HepG2 (cell line): Measurements from ENCODE around the gene ANAPC16. TPM values are rescaled to one million over a fixed set of nuclear protein-coding genes. Genes with fewer than 3 reads are reported as not detected.

Experiments
- ADNP ChIP-seq: sonication (generic); formaldehyde crosslinking; IDR thresholded peaks from 2 replicates; pipeline ENCODE4 v1.4.0; 2020; ENCODE audit warnings: missing genetic modification reagents
- AGO2 ChIP-seq: fragments of 200-400 bp; formaldehyde crosslinking; optimal IDR thresholded peaks from 2 replicates; pipeline ENCODE3; 2017; ENCODE audit warnings: mild to moderate bottlenecking, low read depth, low read length, moderate library complexity
- ATF6 ChIP-seq: sonication (generic); formaldehyde crosslinking; conservative IDR thresholded peaks from 2 replicates; pipeline ENCODE4 v1.4.0; 2020; ENCODE audit warnings: missing genetic modification reagents
- HNRNPL ChIP-seq: fragments of 200-400 bp; formaldehyde crosslinking; IDR thresholded peaks from 2 replicates; pipeline ENCODE4 v1.6.1; 2017; ENCODE audit warnings: mild to moderate bottlenecking, low read depth, low read length
- KLF15 ChIP-seq: sonication (generic); formaldehyde crosslinking; IDR thresholded peaks from 2 replicates; pipeline ENCODE4 v1.8.1; 2023; ENCODE audit warnings: borderline replicate concordance, mild to moderate bottlenecking, inconsistent platforms, missing genetic modification reagents, mixed read lengths
- MAX ChIP-seq: IDR thresholded peaks from 2 replicates; pipeline ENCODE4 v1.6.1; 2012; ENCODE audit warnings: inconsistent platforms
- MEF2D ChIP-seq: sonication (generic); formaldehyde crosslinking; IDR thresholded peaks from 2 replicates; pipeline ENCODE4 v1.5.1; 2020; ENCODE audit warnings: mild to moderate bottlenecking, missing genetic modification reagents
- MIER2 ChIP-seq: IDR thresholded peaks from 2 replicates; pipeline ENCODE4 v1.6.1; 2016; ENCODE audit warnings: missing biosample characterization, missing genetic modification reagents
- MTF1 ChIP-seq: sonication (generic); formaldehyde crosslinking; IDR thresholded peaks from 2 replicates; pipeline ENCODE4 v1.5.0; 2020; ENCODE audit warnings: missing genetic modification reagents
- NCOA2 ChIP-seq: sonication (generic); formaldehyde crosslinking; IDR thresholded peaks from 2 replicates; pipeline ENCODE4 v1.8.0; 2022; ENCODE audit warnings: inconsistent platforms
- REXO4 ChIP-seq: sonication (generic); formaldehyde crosslinking; IDR thresholded peaks from 2 replicates; pipeline ENCODE4 v1.8.0; 2022; ENCODE audit warnings: missing genetic modification reagents, mild to moderate bottlenecking, borderline replicate concordance
- SCMH1 ChIP-seq: sonication (generic); formaldehyde crosslinking; IDR thresholded peaks from 2 replicates; pipeline ENCODE4 v1.9.0; 2021; ENCODE audit warnings: missing genetic modification reagents, mild to moderate bottlenecking, borderline replicate concordance
- SNAPC5 ChIP-seq: sonication (generic); formaldehyde crosslinking; IDR thresholded peaks from 2 replicates; pipeline ENCODE4 v1.8.1; 2023; ENCODE audit warnings: mild to moderate bottlenecking, missing genetic modification reagents, borderline replicate concordance
- SP4 ChIP-seq: sonication (generic); formaldehyde crosslinking; IDR thresholded peaks from 2 replicates; pipeline ENCODE4 v1.8.1; 2023; ENCODE audit warnings: mild to moderate bottlenecking, missing genetic modification reagents
- ZGPAT ChIP-seq: IDR thresholded peaks from 2 replicates; pipeline ENCODE4 v1.6.1; 2016; ENCODE audit warnings: mild to moderate bottlenecking
- ZMYM2 ChIP-seq: sonication (generic); formaldehyde crosslinking; IDR thresholded peaks from 2 replicates; pipeline ENCODE4 v1.8.0; 2022; ENCODE audit warnings: mild to moderate bottlenecking, missing genetic modification reagents
- ZNF34 ChIP-seq: sonication (generic); formaldehyde crosslinking; IDR thresholded peaks from 2 replicates; pipeline ENCODE4 v1.4.0; 2020; ENCODE audit warnings: mild to moderate bottlenecking, missing genetic modification reagents, borderline replicate concordance
- ZNF496 ChIP-seq: sonication (generic); formaldehyde crosslinking; IDR thresholded peaks from 2 replicates; pipeline ENCODE4 v1.8.1; 2023; ENCODE audit warnings: mild to moderate bottlenecking, moderate library complexity, missing genetic modification reagents; ENCODE audit not compliant: insufficient replicate concordance
- ZNF616 ChIP-seq: sonication (generic); formaldehyde crosslinking; IDR thresholded peaks from 2 replicates; pipeline ENCODE4 v1.5.0; 2020; ENCODE audit warnings: low read depth, mild to moderate bottlenecking, missing genetic modification reagents
- ZNF674 ChIP-seq: sonication (generic); formaldehyde crosslinking; IDR thresholded peaks from 2 replicates; pipeline ENCODE4 v1.5.0; 2020; ENCODE audit warnings: low read depth, mild to moderate bottlenecking, missing genetic modification reagents
- ZNF678 ChIP-seq: sonication (generic); formaldehyde crosslinking; IDR thresholded peaks from 2 replicates; pipeline ENCODE4 v1.4.0; 2020; ENCODE audit warnings: mild to moderate bottlenecking, missing genetic modification reagents
- ZNF7 ChIP-seq: IDR thresholded peaks from 2 replicates; pipeline ENCODE4 v1.6.1; 2016; ENCODE audit warnings: missing biosample characterization, missing genetic modification reagents
- ZNF749 ChIP-seq: sonication (generic); formaldehyde crosslinking; IDR thresholded peaks from 2 replicates; pipeline ENCODE4 v1.8.0; 2022; ENCODE audit warnings: mild to moderate bottlenecking, missing genetic modification reagents, moderate library complexity, borderline replicate concordance
- ZNF768 ChIP-seq: sonication (generic); formaldehyde crosslinking; IDR thresholded peaks from 2 replicates; pipeline ENCODE4 v1.4.0; 2020; ENCODE audit warnings: missing genetic modification reagents
- ZUFSP ChIP-seq: sonication (generic); formaldehyde crosslinking; IDR thresholded peaks from 2 replicates; pipeline ENCODE4 v1.9.0; 2021; ENCODE audit warnings: missing genetic modification reagents, mild to moderate bottlenecking, borderline replicate concordance
- polyA plus RNA-seq, 8 experiments: library from polyadenylated mRNA; depleted of rRNA in 3 of 8; stranded (reverse) in 7 of 8; unstranded in 1 of 8; fragments of >200 nt; fragmentation: Illumina TruSeq in 4 of 8; extraction: Trizol in 4 of 8; gene quantifications; 2 replicates each; pipeline versions ENCODE4 v1.2.1 to v1.2.3, GENCODE V29; 2011 to 2016; ENCODE audit warnings: low read depth in 4 of 8, missing spikeins in 1 of 8, mixed read lengths in 1 of 8; ENCODE audit not compliant: insufficient read depth in 1 of 8
- total RNA-seq, 5 experiments: library from RNA; depleted of rRNA; stranded (reverse); fragments of >200 nt; fragmentation: Illumina TruSeq; extraction: Trizol; gene quantifications; 2 replicates each; pipeline ENCODE4 v1.2.3, GENCODE V29; 2016; ENCODE audit warnings: low read depth in 1 of 5

ANAPC16 gene
- total and polyA plus RNA-seq, 2 of the 13 experiments (the other 11 are each of a cell fraction or from before 2014, with no cell fraction given): 74.8 to 89.4 TPM

GRCh38 chr10:72272689-72273409, 57.0 kb downstream of the ANAPC16 start (continued):
- peak; percentile 78; the same call in 1 of the 2 replicates for TF ChIP-seq ZNF749 (CRISPR knock-in tag)
- no peak for TF ChIP-seq REXO4 (CRISPR knock-in tag)
- peak; percentile 63; the same call in 1 of the 2 replicates for TF ChIP-seq ZNF768 (CRISPR knock-in tag)
- 0 out of 2 replicates have a peak, but pooled peaks have one; percentile 50 for TF ChIP-seq ADNP (CRISPR knock-in tag)
- TF ChIP-seq ZGPAT: peak; percentile 93
- no peak for TF ChIP-seq ATF6 (CRISPR knock-in tag)
- no peak for TF ChIP-seq HNRNPL
- TF ChIP-seq NCOA2 (CRISPR knock-in tag): peak; percentile 86
- TF ChIP-seq SNAPC5 (CRISPR knock-in tag): peak; percentile 65; the same call in 1 of the 2 replicates
- TF ChIP-seq ZNF7 (CRISPR knock-in tag): no peak
- no peak for TF ChIP-seq ZNF678
- no peak for TF ChIP-seq MTF1 (CRISPR knock-in tag)
- no peak for TF ChIP-seq ZNF616 (CRISPR knock-in tag)
- TF ChIP-seq SCMH1: no peak
- no peak; the same call in 1 of the 2 replicates for TF ChIP-seq ZMYM2 (CRISPR knock-in tag)
- peak; percentile 37; the same call in 1 of the 2 replicates for TF ChIP-seq MIER2 (CRISPR knock-in tag)
- no peak for TF ChIP-seq ZNF496 (CRISPR knock-in tag)
- TF ChIP-seq KLF15 (CRISPR knock-in tag): no peak
- TF ChIP-seq SP4 (CRISPR knock-in tag): no peak
- TF ChIP-seq AGO2: peak; percentile 34
- no peak for TF ChIP-seq ZUFSP
- peak; percentile 58; the same call in 1 of the 2 replicates for TF ChIP-seq MAX
- no peak; the same call in 1 of the 2 replicates for TF ChIP-seq ZNF34
- no peak; the same call in 1 of the 2 replicates for TF ChIP-seq ZNF674 (CRISPR knock-in tag)
- peak; percentile 31; the same call in 1 of the 2 replicates for TF ChIP-seq MEF2D
